Neuronal stem cell (in vitro differentiated cells): ENCODE results near the gene MAP3K14.

Source experiments
- DNase-seq: peaks from one replicate; pipeline ENCODE4 v3.0.0-alpha.2; 2013; ENCODE audit warnings: low spot score
- H2AFZ ChIP-seq: one replicate; pipeline ENCODE4 v1.6.1; 2013; ENCODE audit warnings: mild to moderate bottlenecking, low read length, inconsistent platforms
- H2AK5ac ChIP-seq: 2 replicates; pipeline ENCODE4 v1.6.1; 2013; ENCODE audit warnings: low read depth, mild to moderate bottlenecking, inconsistent platforms, low read length, moderate library complexity, mixed read lengths
- H2BK120ac ChIP-seq: 2 replicates; pipeline ENCODE4 v1.6.1; 2013; ENCODE audit warnings: low read depth, mild to moderate bottlenecking, inconsistent platforms, low read length, moderate library complexity, mixed read lengths
- H2BK12ac ChIP-seq: one replicate; pipeline ENCODE4 v1.6.1; 2013; ENCODE audit warnings: low read length, inconsistent platforms
- H2BK15ac ChIP-seq: 2 replicates; pipeline ENCODE4 v1.6.1; 2013; ENCODE audit warnings: mild to moderate bottlenecking, low read length, inconsistent platforms, mixed read lengths
- H2BK5ac ChIP-seq: one replicate; pipeline ENCODE4 v1.6.1; 2013; ENCODE audit warnings: inconsistent platforms, mild to moderate bottlenecking, low read length, moderate library complexity
- H3K14ac ChIP-seq: one replicate; pipeline ENCODE4 v1.6.1; 2013; ENCODE audit warnings: low read length, inconsistent platforms
- H3K18ac ChIP-seq: 2 replicates; pipeline ENCODE4 v1.6.1; 2013; ENCODE audit warnings: low read length, inconsistent platforms
- H3K23ac ChIP-seq: 2 replicates; pipeline ENCODE4 v1.6.1; 2013; ENCODE audit warnings: low read depth, mild to moderate bottlenecking, mixed read lengths, low read length, inconsistent platforms; ENCODE audit not compliant: poor library complexity
- H3K27ac ChIP-seq: replicated peaks from 3 replicates; pipeline ENCODE4 v1.5.1; 2013; ENCODE audit warnings: low read length, inconsistent platforms
- H3K27me3 ChIP-seq, 3 experiments: 2 replicates each; pipeline ENCODE4 v1.6.1; 2013; ENCODE audit warnings: low read length in 3 of 3, mild to moderate bottlenecking in 2 of 3, inconsistent platforms in 1 of 3, low read depth in 1 of 3, mixed read lengths in 1 of 3, moderate library complexity in 1 of 3; ENCODE audit not compliant: control insufficient read depth in 3 of 3, insufficient read depth in 3 of 3
- H3K36me3 ChIP-seq, 2 donors: replicated peaks in 1 of 2; 2 replicates each; pipeline ENCODE4 v1.6.1; 2013; ENCODE audit warnings: low read length in 2 of 2; ENCODE audit not compliant: control insufficient read depth in 2 of 2, insufficient read depth in 2 of 2
- H3K4ac ChIP-seq: 2 replicates; pipeline ENCODE4 v1.6.1; 2013; ENCODE audit warnings: inconsistent platforms, mild to moderate bottlenecking, low read length, moderate library complexity
- H3K4me1 ChIP-seq, 2 donors: 1 replicate in 1 of 2; 2 replicates in 1 of 2; pipeline ENCODE4 v1.6.1; 2013; ENCODE audit warnings: low read length in 2 of 2, low read depth in 1 of 2; ENCODE audit not compliant: control insufficient read depth in 2 of 2, insufficient read depth in 1 of 2
- H3K4me2 ChIP-seq: one replicate; pipeline ENCODE4 v1.6.1; 2013; ENCODE audit warnings: mild to moderate bottlenecking, low read length, inconsistent platforms; ENCODE audit not compliant: insufficient read depth, poor library complexity, severe bottlenecking
- H3K4me3 ChIP-seq, 2 donors: 2 replicates each; pipeline ENCODE4 v1.5.1; 2013; ENCODE audit warnings: low read length in 2 of 2, mild to moderate bottlenecking in 2 of 2, inconsistent platforms in 1 of 2, moderate library complexity in 1 of 2
- H3K79me1 ChIP-seq: one replicate; pipeline ENCODE4 v1.6.1; 2013; ENCODE audit warnings: low read depth, mild to moderate bottlenecking, inconsistent platforms, low read length, moderate library complexity
- H3K9ac ChIP-seq: one replicate; pipeline ENCODE4 v1.6.1; 2013; ENCODE audit warnings: mild to moderate bottlenecking, low read depth, low read length, inconsistent platforms; ENCODE audit not compliant: poor library complexity
- H3K9me3 ChIP-seq, 2 donors: replicated peaks in 1 of 2; 2 replicates each; pipeline versions ENCODE3 to v1.6.1; 2013; ENCODE audit warnings: low read length in 2 of 2, mild to moderate bottlenecking in 2 of 2, inconsistent platforms in 1 of 2, low read depth in 1 of 2, mixed read lengths in 1 of 2, moderate library complexity in 1 of 2; ENCODE audit not compliant: control insufficient read depth in 2 of 2, insufficient read depth in 1 of 2
- H4K8ac ChIP-seq: one replicate; pipeline ENCODE4 v1.6.1; 2013; ENCODE audit warnings: low read depth, mild to moderate bottlenecking, inconsistent platforms, low read length, moderate library complexity
- H4K91ac ChIP-seq: one replicate; pipeline ENCODE4 v1.6.1; 2013; ENCODE audit warnings: low read length, low read depth, mild to moderate bottlenecking, inconsistent platforms; ENCODE audit not compliant: poor library complexity
- WGBS, 2 donors: extraction: QIAGEN DNeasy Blood & Tissue Kit; methylation state at CpG; one replicate each; pipeline ENCODE4 v1.1.7; 2013; ENCODE audit warnings: missing lambda C conversion rate in 2 of 2, mixed read lengths in 1 of 2; ENCODE audit not compliant: insufficient read length in 2 of 2, insufficient replicate concordance in 1 of 2; ENCODE audit errors: extremely low coverage in 2 of 2; 5-methylcytosine and 5-hydroxymethylcytosine counted together

The MAP3K14 gene

GRCh38 chr17:45332505-45332904 lies 15.7 kb upstream of the MAP3K14 start:
- H2BK15ac ChIP-seq = no peak overlapping the region
- H3K18ac ChIP-seq = no peak overlapping the region
- no peak overlapping the region for H2BK120ac ChIP-seq
- no peaks in the 10 kb centered on the region for H3K36me3 ChIP-seq
- H2BK5ac ChIP-seq = no peak overlapping the region
- no peak overlapping the region for H3K4me2 ChIP-seq
- H3K14ac ChIP-seq = no peak overlapping the region
- peaks cover 0 to 11% (median 3%) of the 10 kb centered on the region in 3 experiments for H3K27me3 ChIP-seq
- no peak for DNase-seq
- no peak overlapping the region for H2BK12ac ChIP-seq
- no peaks in the 10 kb centered on the region for H3K79me1 ChIP-seq
- H3K4me1 ChIP-seq = peaks cover 2 to 3% of the 10 kb centered on the region in 2 donors
- no peak overlapping the region for H2AK5ac ChIP-seq
- H3K9ac ChIP-seq = no peak overlapping the region
- no peak overlapping the region for H4K8ac ChIP-seq
- no peak overlapping the region for H3K23ac ChIP-seq
- no peak overlapping the region for H3K4ac ChIP-seq
- no peak overlapping the region for H4K91ac ChIP-seq
- H3K4me3 ChIP-seq = no peak overlapping the region
- no CpG with 5 or more reads among the region's 5 CpGs for WGBS, 2 donors
- H3K9me3 ChIP-seq = no peaks in the 10 kb centered on the region
- H3K27ac ChIP-seq = no peak overlapping the region
- H2AFZ ChIP-seq = no peak overlapping the region

GRCh38 chr17:45326626-45327025 lies 9.8 kb upstream of the MAP3K14 start:
- Histone ChIP-seq H3K27ac (no peak overlapping the region), H3K9me3 (peaks cover 0 to 2% of the 10 kb centered on the region in 2 donors), H4K8ac (no peak overlapping the region), H3K23ac (no peak overlapping the region), H3K4me1 (no peaks in the 10 kb centered on the region), H3K4me2 (no peak overlapping the region), H2AK5ac (no peak overlapping the region), H3K14ac (no peak overlapping the region), H2BK120ac (no peak overlapping the region), H2BK12ac (no peak overlapping the region), H2AFZ (no peak overlapping the region), H3K79me1 (no peaks in the 10 kb centered on the region), H3K4me3 (no peak overlapping the region), H2BK5ac (no peak overlapping the region), H3K36me3 (no peaks in the 10 kb centered on the region), H3K18ac (no peak overlapping the region), H2BK15ac (no peak overlapping the region), H3K4ac (no peak overlapping the region), H3K9ac (no peak overlapping the region), H3K27me3 (peaks cover 0 to 14% (median 0%) of the 10 kb centered on the region in 3 experiments), H4K91ac (no peak overlapping the region)
- no CpG with 5 or more reads among the region's 7 CpGs for WGBS, 2 donors
- no peak for DNase-seq

- H3K27ac ChIP-seq = no peak overlapping the region
- no CpG with 5 or more reads among the region's 4 CpGs for WGBS, 2 donors
- no peak for DNase-seq
Observed at GRCh38 chr17:45325810-45326209, 9.0 kb upstream of the MAP3K14 start.

GRCh38 chr17:45324336-45324735 lies 7.5 kb upstream of the MAP3K14 start:
- H3K4me1 ChIP-seq = no peaks in the 10 kb centered on the region
- no peak overlapping the region for H2AFZ ChIP-seq
- DNase-seq = no peak
- H4K8ac ChIP-seq = no peak overlapping the region
- no peak overlapping the region for H3K9ac ChIP-seq
- H4K91ac ChIP-seq = no peak overlapping the region
- no peak overlapping the region for H3K27ac ChIP-seq
- peaks cover 0 to 2% of the 10 kb centered on the region in 2 donors for H3K9me3 ChIP-seq
- peak overlapping the region; percentile 56 for H3K14ac ChIP-seq
- H3K4me2 ChIP-seq = no peak overlapping the region
- no peaks in the 10 kb centered on the region for H3K79me1 ChIP-seq
- no peak overlapping the region for H2BK120ac ChIP-seq
- H3K18ac ChIP-seq = peak overlapping the region; percentile 38
- H3K23ac ChIP-seq = no peak overlapping the region
- peaks cover 0 to 14% (median 0%) of the 10 kb centered on the region in 3 experiments for H3K27me3 ChIP-seq
- H3K4ac ChIP-seq = no peak overlapping the region
- H2BK5ac ChIP-seq = no peak overlapping the region
- H2AK5ac ChIP-seq = no peak overlapping the region
- no CpG with 5 or more reads among the region's 1 CpG for WGBS, 2 donors
- no peaks in the 10 kb centered on the region for H3K36me3 ChIP-seq
- H2BK15ac ChIP-seq = no peak overlapping the region
- no peak overlapping the region for H2BK12ac ChIP-seq
- H3K4me3 ChIP-seq = no peak overlapping the region

More at GRCh38 chr17:45325810-45326209, 9.0 kb upstream of the MAP3K14 start:
- Histone ChIP-seq H3K9me3 (peaks cover 0 to 2% of the 10 kb centered on the region in 2 donors), H2AK5ac (no peak overlapping the region), H3K36me3 (no peaks in the 10 kb centered on the region), H3K23ac (no peak overlapping the region), H4K91ac (no peak overlapping the region), H2AFZ (no peak overlapping the region), H2BK12ac (no peak overlapping the region), H3K14ac (no peak overlapping the region), H3K4me3 (no peak overlapping the region), H3K27me3 (peaks cover 0 to 14% (median 0%) of the 10 kb centered on the region in 3 experiments), H3K4me1 (no peaks in the 10 kb centered on the region), H3K4me2 (no peak overlapping the region), H2BK5ac (no peak overlapping the region), H2BK15ac (no peak overlapping the region), H3K79me1 (no peaks in the 10 kb centered on the region), H3K4ac (no peak overlapping the region), H4K8ac (no peak overlapping the region), H2BK120ac (no peak overlapping the region), H3K18ac (no peak overlapping the region), H3K9ac (no peak overlapping the region)
